OCI-LY7 (cell line): ENCODE data around the gene QPRT. TPM values are rescaled to one million over a fixed set of nuclear protein-coding genes. Genes with fewer than 3 reads are reported as not detected.

Experiments
- BruUV-seq: library from RNA; stranded (reverse); fragments of 400-500 nt; replicated peaks from 2 replicates; lab custom pipeline; 2021; lab: Mats Ljungman, UMichigan
- CTCF ChIA-PET: fragments of 300-600 bp; sonication (Branson Sonifier 250); formaldehyde crosslinking; loops from one replicate; lab custom pipeline; 2022; ENCODE audit warnings: antibody characterized with exemption; ENCODE audit not compliant: unreplicated experiment; lab: Charles Lee
- POLR2A ChIA-PET: fragments of 300-600 bp; sonication (Branson Sonifier 250); formaldehyde crosslinking; loops from one replicate; lab custom pipeline; 2022; ENCODE audit warnings: antibody characterized with exemption; lab: Charles Lee
- DNase-seq: peaks from one replicate; pipeline ENCODE4 v3.0.0-alpha.2; 2015; ENCODE audit warnings: low spot score
- H2AFZ ChIP-seq: fragments of 200-600 bp; sonication (generic), shearing (Covaris generic); 2 replicates; pipeline ENCODE4 v1.6.1; 2014; ENCODE audit warnings: mild to moderate bottlenecking, antibody characterized with exemption, low read length, moderate library complexity
- H3K27ac ChIP-seq: fragments of 200-600 bp; sonication (generic); 2 replicates; pipeline ENCODE4 v1.5.1; 2014; ENCODE audit warnings: mixed run types, low read depth, mild to moderate bottlenecking, moderate library complexity, low read length, inconsistent platforms; ENCODE audit not compliant: poor library complexity, severe bottlenecking
- H3K36me3 ChIP-seq: fragments of 200-600 bp; sonication (generic); 2 replicates; pipeline ENCODE4 v1.6.1; 2014; ENCODE audit warnings: mild to moderate bottlenecking, antibody characterized with exemption, low read length, moderate library complexity, mixed read lengths; ENCODE audit not compliant: insufficient read depth
- H3K4me1 ChIP-seq: fragments of 200-600 bp; sonication (generic); 2 replicates; pipeline ENCODE4 v1.5.1; 2014; ENCODE audit warnings: mild to moderate bottlenecking, low read length; ENCODE audit not compliant: insufficient read depth, poor library complexity, severe bottlenecking
- H3K4me2 ChIP-seq: fragments of 200-600 bp; sonication (generic); 2 replicates; pipeline ENCODE4 v1.6.1; 2014; ENCODE audit warnings: mild to moderate bottlenecking, low read length
- H3K4me3 ChIP-seq: fragments of 200-600 bp; sonication (generic); 2 replicates; pipeline ENCODE4 v1.5.1; 2014; ENCODE audit warnings: mild to moderate bottlenecking, low read depth, low read length; ENCODE audit not compliant: poor library complexity, severe bottlenecking
- H3K79me2 ChIP-seq: fragments of 200-600 bp; sonication (generic); 2 replicates; pipeline ENCODE4 v1.6.1; 2016; ENCODE audit warnings: low read depth, mild to moderate bottlenecking, low read length, moderate library complexity, mixed read lengths; ENCODE audit not compliant: insufficient read depth
- H3K9me2 ChIP-seq: fragments of 200-600 bp; sonication (generic); 2 replicates; pipeline ENCODE4 v1.6.1; 2016; ENCODE audit warnings: mild to moderate bottlenecking, low read length, mixed read lengths; ENCODE audit not compliant: insufficient read depth
- H3K9me3 ChIP-seq: fragments of 200-600 bp; sonication (generic); 2 replicates; pipeline ENCODE4 v1.6.1; 2014; ENCODE audit warnings: mild to moderate bottlenecking, mixed run types, low read length, mixed read lengths
- H4K20me1 ChIP-seq: fragments of 200-600 bp; sonication (generic); 2 replicates; pipeline ENCODE4 v1.6.1; 2014; ENCODE audit warnings: mild to moderate bottlenecking, antibody characterized with exemption, low read length, moderate library complexity, mixed read lengths; ENCODE audit not compliant: insufficient read depth
- EZH2phosphoT487 ChIP-seq: fragments of 200-600 bp; sonication (generic); IDR thresholded peaks from 2 replicates; pipeline ENCODE4 v1.6.1; 2018; ENCODE audit warnings: low read depth, borderline replicate concordance, mild to moderate bottlenecking, mixed run types, antibody characterized with exemption, low read length, moderate library complexity, mixed read lengths
- intact Hi-C: fragments of 100-400 bp; cut with micrococcal nuclease; formaldehyde crosslinking; loops from one replicate; pipeline ENCODE4 v1.10.0; 2022; ENCODE audit not compliant: unreplicated experiment
- total RNA-seq, 2 experiments: library from RNA; depleted of rRNA in 1 of 2; stranded (reverse); fragments of >200 nt in 1 of 2; shearing (Covaris generic) in 1 of 2; gene quantifications; 2 replicates each; pipeline ENCODE4 v1.2.3, GENCODE V29; 2014 to 2022
- TF ChIP-seq, protein P1 (sequence below): fragments of 200-600 bp; sonication (generic); conservative IDR thresholded peaks from 2 replicates; pipeline ENCODE4 v1.5.1; 2014; ENCODE audit warnings: mild to moderate bottlenecking, antibody characterized with exemption, low read length, moderate library complexity, mixed read lengths

The QPRT gene
- total RNA-seq, 2 experiments from 2014 or later, result 10.6 to 12.6 TPM

DNA sequence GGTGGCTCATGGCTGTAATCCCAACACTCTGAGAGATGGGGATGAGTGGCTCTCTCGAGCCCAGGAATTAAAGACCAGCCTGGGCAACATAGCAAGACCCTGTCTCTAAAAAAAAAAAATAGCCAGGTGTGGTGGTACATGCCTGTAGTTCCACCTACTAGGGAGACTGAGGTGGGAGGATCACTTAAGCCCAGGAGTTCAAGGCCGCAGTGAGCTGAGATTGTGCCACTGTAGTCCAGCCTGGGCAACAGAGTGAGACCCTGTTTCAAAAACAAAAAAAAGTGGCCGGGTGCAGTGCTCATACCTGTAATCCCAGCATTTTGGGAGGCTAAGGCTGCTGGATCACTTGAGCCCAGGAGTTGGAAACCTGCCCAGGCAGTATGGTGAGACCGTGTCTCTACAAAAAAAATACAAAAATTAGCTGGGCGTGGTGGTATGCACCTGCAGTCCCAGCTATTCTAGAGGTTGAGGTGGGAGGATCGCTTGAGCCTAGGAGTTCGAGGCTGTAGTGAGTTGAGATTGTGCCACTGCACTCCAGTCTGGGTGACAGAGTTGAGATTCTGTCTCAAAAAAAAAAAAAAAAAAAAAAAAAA lies 63.8 kb downstream of the QPRT start:
- BruUV-seq, result no TSS peak
- no peak for TF ChIP-seq EZH2phosphoT487
- TF ChIP-seq, protein P1, sequence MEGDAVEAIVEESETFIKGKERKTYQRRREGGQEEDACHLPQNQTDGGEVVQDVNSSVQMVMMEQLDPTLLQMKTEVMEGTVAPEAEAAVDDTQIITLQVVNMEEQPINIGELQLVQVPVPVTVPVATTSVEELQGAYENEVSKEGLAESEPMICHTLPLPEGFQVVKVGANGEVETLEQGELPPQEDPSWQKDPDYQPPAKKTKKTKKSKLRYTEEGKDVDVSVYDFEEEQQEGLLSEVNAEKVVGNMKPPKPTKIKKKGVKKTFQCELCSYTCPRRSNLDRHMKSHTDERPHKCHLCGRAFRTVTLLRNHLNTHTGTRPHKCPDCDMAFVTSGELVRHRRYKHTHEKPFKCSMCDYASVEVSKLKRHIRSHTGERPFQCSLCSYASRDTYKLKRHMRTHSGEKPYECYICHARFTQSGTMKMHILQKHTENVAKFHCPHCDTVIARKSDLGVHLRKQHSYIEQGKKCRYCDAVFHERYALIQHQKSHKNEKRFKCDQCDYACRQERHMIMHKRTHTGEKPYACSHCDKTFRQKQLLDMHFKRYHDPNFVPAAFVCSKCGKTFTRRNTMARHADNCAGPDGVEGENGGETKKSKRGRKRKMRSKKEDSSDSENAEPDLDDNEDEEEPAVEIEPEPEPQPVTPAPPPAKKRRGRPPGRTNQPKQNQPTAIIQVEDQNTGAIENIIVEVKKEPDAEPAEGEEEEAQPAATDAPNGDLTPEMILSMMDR, result no peak
- DNase-seq, result no peak
- Histone ChIP-seq H2AFZ (no peak overlapping the region), H4K20me1 (no peaks in the 10 kb centered on the region), H3K4me1 (peaks cover 18% of the 10 kb centered on the region), H3K79me2 (no peaks in the 10 kb centered on the region), H3K9me2 (no peaks in the 10 kb centered on the region), H3K4me3 (no peak overlapping the region), H3K36me3 (no peaks in the 10 kb centered on the region), H3K9me3 (no peaks in the 10 kb centered on the region), H3K4me2 (no peak overlapping the region), H3K27ac (no peak overlapping the region)
- POLR2A ChIA-PET, result no interaction called here
- CTCF ChIA-PET, result no interaction called here
- intact Hi-C loops, result no loop called here

DNA sequence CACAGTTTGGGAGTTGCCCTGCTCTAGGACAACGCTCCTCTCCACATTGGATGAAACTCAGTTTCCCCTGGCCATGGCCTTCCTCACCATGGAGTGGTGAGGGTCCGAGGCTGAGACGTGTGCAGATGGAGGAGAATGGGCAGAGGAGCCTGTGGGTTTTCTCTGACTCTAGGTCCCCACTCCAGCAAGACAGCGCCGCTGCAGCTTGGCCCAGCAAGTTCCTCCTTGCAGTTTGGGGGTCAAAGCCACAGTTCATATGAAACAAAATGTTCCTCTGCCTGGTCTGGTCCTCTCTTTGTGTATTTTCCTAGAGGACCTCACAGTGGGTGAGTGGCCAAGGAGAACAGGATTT lies 64.5 kb downstream of the QPRT start:
- ChIA-PET CTCF (interaction anchor here (0.5 kb wide), 1 partner anchor 232 kb away, joined by 3 read pairs; no protein-coding TSS in a partner anchor), POLR2A (interaction anchor here (0.5 kb wide), 1 partner anchor 289 kb away, joined by 3 read pairs; no protein-coding TSS in a partner anchor)
- no peak overlapping the region for H2AFZ ChIP-seq
- no peaks in the 10 kb centered on the region for H3K9me3 ChIP-seq
- H3K4me1 ChIP-seq, result peaks cover 11% of the 10 kb centered on the region
- TF ChIP-seq, protein P1, result no peak
- TF ChIP-seq EZH2phosphoT487, result no peak
- no peak for DNase-seq
- intact Hi-C loops, result no loop called here
- no peak overlapping the region for H3K4me3 ChIP-seq
- H3K79me2 ChIP-seq, result no peaks in the 10 kb centered on the region
- no peaks in the 10 kb centered on the region for H4K20me1 ChIP-seq
- BruUV-seq, result no TSS peak
- H3K27ac ChIP-seq, result no peak overlapping the region
- H3K36me3 ChIP-seq, result no peaks in the 10 kb centered on the region
- no peak overlapping the region for H3K4me2 ChIP-seq
- H3K9me2 ChIP-seq, result no peaks in the 10 kb centered on the region

DNA sequence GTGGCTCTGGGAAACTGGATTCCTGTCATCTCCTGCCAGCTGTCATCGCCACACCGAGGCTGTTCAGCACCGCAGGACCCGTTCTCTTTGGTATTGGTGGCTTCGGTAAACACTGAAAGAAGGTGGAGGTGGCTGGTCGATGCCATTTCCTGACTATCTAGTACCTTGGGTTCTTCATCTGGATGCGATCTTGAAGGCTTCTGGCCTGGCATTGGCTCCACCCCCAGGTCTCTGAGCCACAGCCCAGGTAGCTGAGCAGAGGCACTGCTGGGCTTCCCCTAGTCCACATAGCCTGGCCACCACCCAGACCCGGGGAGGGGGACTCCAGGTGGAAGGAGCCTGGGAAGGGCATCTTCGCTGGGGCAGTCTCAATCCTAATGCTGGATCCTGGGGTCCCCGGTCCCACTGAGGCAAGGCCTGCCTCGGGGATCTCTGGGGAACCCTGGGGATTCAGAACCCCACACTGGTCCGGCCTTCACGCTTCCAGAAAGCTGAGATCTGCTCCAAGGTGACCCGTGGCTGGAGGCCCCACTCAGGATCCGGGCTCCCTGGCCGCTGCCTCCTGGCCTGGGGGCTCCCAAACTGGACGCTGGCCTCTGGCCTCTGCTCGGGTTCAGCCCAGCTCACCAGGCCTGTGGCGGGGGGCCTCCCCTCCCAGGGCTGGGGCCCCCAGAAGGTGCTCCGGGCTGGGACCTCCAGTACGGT lies 65.0 kb downstream of the QPRT start:
- H3K79me2 ChIP-seq, result no peaks in the 10 kb centered on the region
- peaks cover 6% of the 10 kb centered on the region for H3K4me1 ChIP-seq
- no peak overlapping the region for H3K4me2 ChIP-seq
- no peaks in the 10 kb centered on the region for H3K9me2 ChIP-seq
- TF ChIP-seq, protein P1, result no peak
- TF ChIP-seq EZH2phosphoT487, result no peak
- H3K27ac ChIP-seq, result no peak overlapping the region
- POLR2A ChIA-PET, result interaction anchor here (0.5 kb wide), 1 partner anchor 288 kb away, joined by 3 read pairs; no protein-coding TSS in a partner anchor
- no peaks in the 10 kb centered on the region for H3K36me3 ChIP-seq
- no peak for DNase-seq
- intact Hi-C loops, result no loop called here
- H3K9me3 ChIP-seq, result no peaks in the 10 kb centered on the region
- no TSS peak for BruUV-seq
- H4K20me1 ChIP-seq, result no peaks in the 10 kb centered on the region
- CTCF ChIA-PET, result interaction anchor here (0.5 kb wide), 1 partner anchor 231 kb away, joined by 3 read pairs; no protein-coding TSS in a partner anchor
- no peak overlapping the region for H2AFZ ChIP-seq
- H3K4me3 ChIP-seq, result no peak overlapping the region
